AG04449 (cell line): ENCODE data around the gene EMC10.

Experiments used
- CTCF ChIA-PET: fragments of 350-600 bp; formaldehyde crosslinking; extraction: SDS; loops from one replicate; lab custom pipeline; 2021; ENCODE audit warnings: antibody characterized with exemption; lab: Yijun Ruan, JAX
- POLR2A ChIA-PET: fragments of 400-600, 350-600 bp; formaldehyde crosslinking; extraction: SDS; loops from one replicate; lab custom pipeline; 2020; ENCODE audit warnings: antibody characterized with exemption, inconsistent platforms; lab: Yijun Ruan, JAX
- DNase-seq: peaks from one replicate; pipeline ENCODE4 v3.0.0-alpha.2; 2010; ENCODE audit warnings: low read depth, low spot score
- H3K4me3 ChIP-seq: 2 replicates; pipeline ENCODE4 v1.5.1; 2011; ENCODE audit warnings: low read depth, mild to moderate bottlenecking, control low read depth, low read length
- TF ChIP-seq, protein P1 (sequence below): IDR thresholded peaks from one replicate; pipeline ENCODE4 v1.5.1; 2011; ENCODE audit warnings: mild to moderate bottlenecking, moderate library complexity, low read length, control low read depth, inconsistent platforms; ENCODE audit not compliant: insufficient read depth; ENCODE audit errors: missing control alignments

The EMC10 gene

DNA sequence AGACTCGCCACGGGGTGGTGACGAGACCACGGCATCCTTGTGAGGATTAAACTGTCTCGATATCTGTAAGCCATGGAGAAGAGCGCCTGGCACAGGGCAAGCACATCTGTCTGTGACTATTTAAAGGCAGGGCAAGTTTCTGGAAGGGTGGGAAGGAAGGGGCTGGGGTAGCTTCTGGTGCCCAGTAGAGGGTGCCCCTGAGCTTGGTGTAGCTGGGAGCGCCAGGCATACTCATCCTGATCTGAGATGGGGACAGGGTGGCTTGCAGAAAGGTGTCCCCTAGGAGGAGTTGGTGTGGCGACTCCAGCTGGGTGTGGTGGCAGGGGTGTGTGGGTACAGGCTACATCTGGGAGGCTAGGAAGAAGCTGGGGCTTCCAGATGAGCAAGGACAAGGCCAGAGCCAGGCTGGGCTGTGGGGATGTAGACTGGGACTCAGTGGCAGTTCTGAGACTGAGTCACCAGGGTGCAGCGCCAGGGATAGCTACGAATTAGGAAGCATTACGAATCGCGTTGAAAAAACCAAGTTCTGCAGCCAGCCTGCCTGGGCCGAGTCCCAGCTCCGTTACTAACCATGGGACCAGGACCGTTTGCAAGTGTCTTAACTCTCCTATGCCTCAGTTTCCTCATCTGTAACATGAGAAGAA is 60.5 kb downstream of the EMC10 start:
- H3K4me3 ChIP-seq, result no peak overlapping the region
- TF ChIP-seq, protein P1, sequence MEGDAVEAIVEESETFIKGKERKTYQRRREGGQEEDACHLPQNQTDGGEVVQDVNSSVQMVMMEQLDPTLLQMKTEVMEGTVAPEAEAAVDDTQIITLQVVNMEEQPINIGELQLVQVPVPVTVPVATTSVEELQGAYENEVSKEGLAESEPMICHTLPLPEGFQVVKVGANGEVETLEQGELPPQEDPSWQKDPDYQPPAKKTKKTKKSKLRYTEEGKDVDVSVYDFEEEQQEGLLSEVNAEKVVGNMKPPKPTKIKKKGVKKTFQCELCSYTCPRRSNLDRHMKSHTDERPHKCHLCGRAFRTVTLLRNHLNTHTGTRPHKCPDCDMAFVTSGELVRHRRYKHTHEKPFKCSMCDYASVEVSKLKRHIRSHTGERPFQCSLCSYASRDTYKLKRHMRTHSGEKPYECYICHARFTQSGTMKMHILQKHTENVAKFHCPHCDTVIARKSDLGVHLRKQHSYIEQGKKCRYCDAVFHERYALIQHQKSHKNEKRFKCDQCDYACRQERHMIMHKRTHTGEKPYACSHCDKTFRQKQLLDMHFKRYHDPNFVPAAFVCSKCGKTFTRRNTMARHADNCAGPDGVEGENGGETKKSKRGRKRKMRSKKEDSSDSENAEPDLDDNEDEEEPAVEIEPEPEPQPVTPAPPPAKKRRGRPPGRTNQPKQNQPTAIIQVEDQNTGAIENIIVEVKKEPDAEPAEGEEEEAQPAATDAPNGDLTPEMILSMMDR, result no peak
- CTCF ChIA-PET, result interaction anchor here (1.0 to 8.9 kb wide), 16 partner anchors 8 to 388 kb away, joined by 3 to 148 read pairs (median 6); partner anchors contain the start of gene JOSD2
- DNase-seq, result no peak
- POLR2A ChIA-PET, result no interaction called here

GRCh38 chr19:50537306-50537685 is 61.0 kb downstream of the EMC10 start:
- DNase-seq, result no peak
- POLR2A ChIA-PET, result no interaction called here

GRCh38 chr19:50537769-50538230 is 61.5 kb downstream of the EMC10 start:
- CTCF ChIA-PET, result interaction anchor here (0.6 to 8.9 kb wide), 34 partner anchors 8 to 392 kb away, joined by 3 to 148 read pairs (median 4); partner anchors contain the start of gene JOSD2
- POLR2A ChIA-PET, result no interaction called here

More at GRCh38 chr19:50537306-50537685, 61.0 kb downstream of the EMC10 start:
- no peak overlapping the region for H3K4me3 ChIP-seq
- TF ChIP-seq, protein P1, result no peak
- CTCF ChIA-PET, result interaction anchor here (0.6 to 8.9 kb wide), 25 partner anchors 8 to 388 kb away, joined by 3 to 148 read pairs (median 5); partner anchors contain the start of gene JOSD2

More at GRCh38 chr19:50537769-50538230, 61.5 kb downstream of the EMC10 start:
- peak; percentile 28 for DNase-seq
- TF ChIP-seq, protein P1, result peak; percentile 93
- H3K4me3 ChIP-seq, result no peak overlapping the region
